ENCODE data around the gene CDH26. TPM values are rescaled to one million over a fixed set of nuclear protein-coding genes. Genes with fewer than 3 reads are reported as not detected.

CDH26 gene
- total and polyA plus RNA-seq, 10 of the 15 experiments (the other 5 are each of a cell fraction or from before 2014, with no cell fraction given): 0.03 to 0.19 (median 0.08) TPM; not detected in 4

DNA sequence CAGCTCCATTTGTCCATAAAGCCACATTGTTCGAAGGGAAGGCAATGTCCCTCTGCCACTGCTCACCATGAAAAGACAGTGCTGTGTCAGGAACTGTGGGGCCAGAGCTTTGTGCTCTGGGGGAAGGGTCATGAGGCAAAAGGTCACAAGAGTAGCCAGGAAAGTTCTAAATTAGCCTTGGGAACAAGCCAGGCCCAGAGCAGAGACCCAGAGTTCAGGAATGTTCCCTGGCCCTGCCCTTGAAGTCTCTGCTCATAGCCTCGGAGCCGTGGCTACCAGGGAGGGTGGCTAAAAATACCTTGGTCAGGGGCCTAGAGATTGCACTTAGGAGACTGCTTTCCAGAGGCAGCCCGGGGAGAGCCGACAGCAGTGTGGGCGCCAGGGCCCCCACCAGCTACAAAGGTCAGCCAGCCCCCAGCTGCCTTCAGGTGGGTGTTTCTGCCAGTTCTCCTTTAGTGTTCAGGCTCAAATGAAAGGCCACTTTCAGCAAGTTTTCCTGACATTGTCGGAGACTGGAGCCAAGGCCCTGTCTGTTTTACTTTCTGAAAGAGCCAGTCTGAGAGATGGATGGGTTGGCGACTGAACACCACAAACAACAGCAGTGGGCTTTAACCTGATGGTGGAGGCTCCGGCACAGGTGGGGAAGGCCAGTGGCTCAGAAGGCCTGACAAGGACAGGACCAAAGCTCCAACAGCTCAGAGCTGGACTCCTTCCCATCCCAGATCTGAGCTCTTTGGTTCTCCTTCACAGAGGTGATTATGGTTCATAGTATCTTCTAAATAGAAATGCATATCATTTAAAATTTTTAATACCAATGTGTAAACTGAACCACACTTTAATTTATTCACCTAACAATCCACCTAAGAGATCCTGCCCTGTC lies 76.2 kb downstream of the CDH26 start:
- no peaks in the 10 kb centered on the region for H3K4me1 ChIP-seq (ENCODE audit: control insufficient read depth, insufficient read depth, low read length)
- in situ Hi-C loops (cut with MboI): no loop called here
- intact Hi-C loops (cut with micrococcal nuclease; ENCODE audit: unreplicated experiment): no loop called here
- H3K4me2 ChIP-seq (ENCODE audit: control insufficient read depth, insufficient read depth): no peak overlapping the region
- WGBS (ENCODE audit: insufficient coverage, insufficient replicate concordance, low lambda C conversion rate, missing lambda C conversion rate): 34% methylated on average over 9 of the region's 9 CpGs
- DNase-seq (ENCODE audit: low read depth, low spot score) (no peak), ATAC-seq (no peak), FAIRE-seq (no peak)
- CTCF ChIA-PET: interaction anchor here (0.8 kb wide), 1 partner anchor 18 kb away, joined by 4 read pairs; no protein-coding TSS in a partner anchor
- POLR2A ChIA-PET: no interaction called here
- H3K27me3 ChIP-seq (replicated peaks in 1 of 2; ENCODE audit: control insufficient read depth in 2 of 2, insufficient read depth in 2 of 2, low read length in 1 of 2): peaks cover 0 to 2% of the 10 kb centered on the region in 2 experiments; a peak in 1 of 4 replicates
- no TSS peak for BruUV-seq (replicated peaks)
- H3K79me2 ChIP-seq (ENCODE audit: control insufficient read depth, insufficient read depth, low read length): no peaks in the 10 kb centered on the region
- no peaks in the 10 kb centered on the region for H3K36me3 ChIP-seq (ENCODE audit: control insufficient read depth in 2 of 2, insufficient read depth in 2 of 2, low read length in 1 of 2)
- no peak overlapping the region for H3K4me3 ChIP-seq
- peaks cover 2% of the 10 kb centered on the region; the same call in 1 of the 3 replicates for H3K9me3 ChIP-seq (replicated peaks; ENCODE audit: control insufficient read depth, insufficient read depth, low read length)
- RAD21 ChIA-PET (ENCODE audit: unreplicated experiment): no interaction called here
- H2AFZ ChIP-seq (ENCODE audit: control insufficient read depth, low read depth, low read length): no peak overlapping the region
- SMC1A ChIA-PET (ENCODE audit: uncharacterized antibody, unreplicated experiment): interaction anchor here (1.0 kb wide), 1 partner anchor 24 kb away, joined by 4 read pairs; no protein-coding TSS in a partner anchor
- H3K9ac ChIP-seq (ENCODE audit: control insufficient read depth, insufficient read depth, low read length): no peak overlapping the region
- no peak for TF ChIP-seq STAT3 (IDR thresholded peaks at IDR 0.05; ENCODE audit: low read depth, low read length)
- no peak for TF ChIP-seq FOS (IDR thresholded peaks at IDR 0.05; ENCODE audit: borderline replicate concordance, extremely low read depth, insufficient read length)
- no peak for TF ChIP-seq HDGF (IDR thresholded peaks at IDR 0.05)
- TF ChIP-seq, protein P1, sequence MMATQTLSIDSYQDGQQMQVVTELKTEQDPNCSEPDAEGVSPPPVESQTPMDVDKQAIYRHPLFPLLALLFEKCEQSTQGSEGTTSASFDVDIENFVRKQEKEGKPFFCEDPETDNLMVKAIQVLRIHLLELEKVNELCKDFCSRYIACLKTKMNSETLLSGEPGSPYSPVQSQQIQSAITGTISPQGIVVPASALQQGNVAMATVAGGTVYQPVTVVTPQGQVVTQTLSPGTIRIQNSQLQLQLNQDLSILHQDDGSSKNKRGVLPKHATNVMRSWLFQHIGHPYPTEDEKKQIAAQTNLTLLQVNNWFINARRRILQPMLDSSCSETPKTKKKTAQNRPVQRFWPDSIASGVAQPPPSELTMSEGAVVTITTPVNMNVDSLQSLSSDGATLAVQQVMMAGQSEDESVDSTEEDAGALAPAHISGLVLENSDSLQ (IDR thresholded peaks at IDR 0.05): no peak
- no peak for TF ChIP-seq SPI1 (IDR thresholded peaks at IDR 0.05; ENCODE audit: borderline replicate concordance, insufficient read depth, low read depth, low read length)
- TF ChIP-seq ZNF207 (IDR thresholded peaks at IDR 0.05; ENCODE audit: borderline replicate concordance): no peak
- no peak overlapping the region for H3K27ac ChIP-seq (ENCODE audit: control insufficient read depth, insufficient read depth)
- no peaks in the 10 kb centered on the region for H4K20me1 ChIP-seq (ENCODE audit: control insufficient read depth, insufficient read depth)
